HK-2 (cell line): ENCODE measurements around the gene OTOGL.

Source experiments
- DNase-seq: peaks from one replicate; pipeline ENCODE4 v3.0.0-alpha.2; 2018; ENCODE audit not compliant: unreplicated experiment

Gene OTOGL

GRCh38 chr12:80364056-80364455 lies 264.7 kb downstream of the OTOGL start:
- DNase-seq: no peak

GRCh38 chr12:80373666-80374065 lies 274.3 kb downstream of the OTOGL start:
- DNase-seq: no peak

GRCh38 chr12:80374615-80375014 lies 275.3 kb downstream of the OTOGL start:
- DNase-seq: peak; percentile 10

GRCh38 chr12:80377140-80377794 lies 277.9 kb downstream of the OTOGL start:
- no peak for DNase-seq

GRCh38 chr12:80381121-80381520 lies 281.8 kb downstream of the OTOGL start:
- no peak for DNase-seq

GRCh38 chr12:80382254-80382653 lies 282.9 kb downstream of the OTOGL start:
- no peak for DNase-seq

- no peak for DNase-seq
Observed at GRCh38 chr12:80400571-80400991, 301.2 kb downstream of the OTOGL start.

- no peak for DNase-seq
Observed at GRCh38 chr12:80401191-80401590, 301.9 kb downstream of the OTOGL start.

GRCh38 chr12:80404629-80405028 lies 305.3 kb downstream of the OTOGL start:
- no peak for DNase-seq

GRCh38 chr12:80406253-80406652 lies 306.9 kb downstream of the OTOGL start:
- DNase-seq: no peak

- DNase-seq: no peak
Observed at GRCh38 chr12:80411787-80412186, 312.4 kb downstream of the OTOGL start.

GRCh38 chr12:80412343-80412953 lies 313.1 kb downstream of the OTOGL start:
- no peak for DNase-seq

GRCh38 chr12:80413462-80413861 lies 314.1 kb downstream of the OTOGL start:
- no peak for DNase-seq

- DNase-seq: no peak
Observed at GRCh38 chr12:80415466-80415865, 316.1 kb downstream of the OTOGL start.

GRCh38 chr12:80419644-80420043 lies 320.3 kb downstream of the OTOGL start:
- no peak for DNase-seq

- DNase-seq: no peak
Observed at GRCh38 chr12:80420075-80420474, 320.7 kb downstream of the OTOGL start.

GRCh38 chr12:80422550-80422949 lies 323.2 kb downstream of the OTOGL start:
- DNase-seq: no peak
